HG02571 (cell line): ENCODE measurements around the gene PRPF19.
"Not testable (repeated sequence)": the region's sequence is repeated elsewhere in the genome, so short reads cannot be mapped to it uniquely, and the experiment has no call there.

Source experiments
- ATAC-seq: cut with Tn5 transposase; IDR thresholded peaks from one replicate; pipeline ENCODE4 v1.9.1; 2021; ENCODE audit warnings: mild to moderate bottlenecking, moderate library complexity; ENCODE audit not compliant: unreplicated experiment

PRPF19 gene

GRCh38 chr11:60910281-60910687, 3.9 kb upstream of the PRPF19 start:
- peak; percentile 32 for ATAC-seq

- not testable (repeated sequence) for ATAC-seq
These were observed 3.4 kb upstream of the PRPF19 start for GRCh38 chr11:60909680-60910280.

- ATAC-seq: no peak
These were observed 2.4 kb upstream of the PRPF19 start for GRCh38 chr11:60908803-60909202.

- ATAC-seq: no peak
These were observed 753 bp downstream of the PRPF19 start for GRCh38 chr11:60905551-60906113.

GRCh38 chr11:60905047-60905446, 1.3 kb downstream of the PRPF19 start:
- no peak for ATAC-seq

GRCh38 chr11:60902625-60903024, 3.8 kb downstream of the PRPF19 start:
- ATAC-seq: no peak

- ATAC-seq: no peak
These were observed 5.5 kb downstream of the PRPF19 start for GRCh38 chr11:60900673-60901404.

GRCh38 chr11:60899977-60900376, 6.4 kb downstream of the PRPF19 start:
- ATAC-seq: no peak

- no peak for ATAC-seq
These were observed 7.1 kb downstream of the PRPF19 start for GRCh38 chr11:60899046-60899936.

GRCh38 chr11:60897496-60897895, 8.9 kb downstream of the PRPF19 start:
- no peak for ATAC-seq

- ATAC-seq: no peak
These were observed 10.7 kb downstream of the PRPF19 start for GRCh38 chr11:60895687-60896086.

GRCh38 chr11:60891103-60891741, 15.2 kb downstream of the PRPF19 start:
- ATAC-seq: no peak

- no peak for ATAC-seq
These were observed 15.7 kb downstream of the PRPF19 start for GRCh38 chr11:60890696-60891095.

GRCh38 chr11:60889869-60890311, 16.5 kb downstream of the PRPF19 start:
- ATAC-seq: no peak

- no peak for ATAC-seq
These were observed 18.8 kb downstream of the PRPF19 start for GRCh38 chr11:60887556-60887955.

- ATAC-seq: no peak
These were observed 25.6 kb downstream of the PRPF19 start for GRCh38 chr11:60880643-60881282.

- no peak for ATAC-seq
These were observed 26.3 kb downstream of the PRPF19 start for GRCh38 chr11:60879971-60880588.

- ATAC-seq: no peak
These were observed 27.3 kb downstream of the PRPF19 start for GRCh38 chr11:60879104-60879503.

- no peak for ATAC-seq
These were observed 27.9 kb downstream of the PRPF19 start for GRCh38 chr11:60878245-60879101.
